Measurements from ENCODE around the gene MPV17L2.
"Not testable (repeated sequence)": the region's sequence is repeated elsewhere in the genome, so short reads cannot be mapped to it uniquely, and the experiment has no call there.

The MPV17L2 gene

DNA sequence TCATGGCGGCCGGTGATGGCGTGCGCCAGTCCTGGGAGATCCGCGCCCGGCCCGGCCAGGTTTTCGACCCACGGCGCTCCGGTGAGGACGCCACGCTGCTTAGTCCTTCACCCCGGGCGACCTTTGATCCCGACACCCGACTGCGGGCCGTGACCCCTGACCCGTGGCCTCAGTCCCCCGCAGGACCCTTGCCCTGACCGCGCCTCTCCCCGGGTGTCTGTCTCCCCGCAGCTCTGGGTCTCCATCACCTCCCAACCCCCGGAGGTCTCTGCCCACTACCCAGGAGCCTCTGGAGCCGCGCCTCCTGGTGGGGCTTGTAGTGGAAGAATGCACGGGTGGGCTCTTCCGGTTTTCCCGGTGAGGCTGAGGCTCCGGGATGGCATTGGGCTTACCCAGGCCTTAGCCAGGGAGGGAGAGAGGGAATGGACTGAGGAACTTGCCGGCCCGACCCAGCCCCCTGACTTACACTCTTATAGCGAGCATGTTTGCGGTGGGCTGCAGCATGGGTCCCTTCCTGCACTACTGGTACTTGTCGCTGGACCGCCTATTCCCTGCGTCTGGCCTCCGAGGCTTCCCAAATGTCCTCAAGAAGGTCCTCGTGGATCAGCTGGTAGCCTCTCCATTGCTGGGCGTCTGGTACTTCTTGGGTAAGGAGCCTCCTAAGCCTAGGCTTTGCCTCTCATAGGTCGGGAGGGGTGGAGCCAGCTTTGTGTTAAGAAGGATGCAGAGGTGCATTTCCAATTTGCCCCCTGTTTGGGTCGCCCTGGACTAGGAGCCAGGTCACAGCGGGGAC lies 566 bp downstream of the MPV17L2 start:
- no peak for DNase-seq

DNA sequence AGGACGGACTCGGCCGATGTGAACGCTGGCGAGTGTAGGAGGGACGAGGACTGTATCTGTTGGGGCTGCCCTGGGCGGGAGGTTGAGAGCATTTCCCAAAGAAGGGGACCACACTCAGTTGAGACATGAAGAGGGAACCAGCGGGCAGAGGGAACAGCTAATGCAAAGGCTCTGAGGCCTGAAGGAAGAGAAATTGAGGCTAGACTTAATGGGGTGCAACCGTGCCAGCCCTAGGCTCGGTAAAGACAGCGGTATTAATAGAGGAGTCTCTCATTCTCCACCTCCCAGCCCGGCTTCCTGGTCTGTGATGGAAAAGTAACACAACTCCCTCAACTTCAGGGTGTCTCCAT lies 1.1 kb downstream of the MPV17L2 start:
- no peak for DNase-seq

DNA sequence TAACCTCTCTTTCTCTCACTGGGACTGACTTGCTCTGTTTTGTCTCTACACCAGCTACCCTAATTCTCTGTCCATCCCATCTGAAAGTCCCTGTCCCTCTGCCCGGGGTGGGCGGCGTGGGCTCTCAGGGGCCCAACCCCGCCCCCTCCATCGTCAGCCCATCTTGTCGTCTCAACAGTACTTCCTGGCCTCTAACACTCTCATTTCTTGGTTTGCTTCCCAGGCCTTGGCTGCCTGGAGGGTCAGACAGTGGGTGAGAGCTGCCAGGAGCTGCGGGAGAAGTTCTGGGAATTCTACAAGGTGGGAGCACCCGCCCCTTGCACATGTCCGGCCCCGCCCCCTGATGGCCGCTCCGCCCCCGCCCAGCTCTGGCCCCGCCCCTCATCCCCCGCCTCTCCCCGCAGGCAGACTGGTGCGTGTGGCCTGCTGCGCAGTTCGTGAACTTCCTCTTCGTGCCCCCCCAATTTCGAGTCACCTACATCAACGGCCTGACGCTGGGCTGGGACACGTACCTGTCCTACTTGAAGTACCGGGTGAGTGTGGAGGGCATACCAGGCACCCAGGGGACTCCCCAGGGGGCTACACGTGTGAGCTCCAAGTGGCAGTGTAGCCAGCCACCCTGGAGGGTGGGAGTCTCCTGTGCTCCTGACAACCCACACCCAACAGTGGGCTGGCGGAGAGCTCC lies 1.7 kb downstream of the MPV17L2 start:
- DNase-seq, result no peak

DNA sequence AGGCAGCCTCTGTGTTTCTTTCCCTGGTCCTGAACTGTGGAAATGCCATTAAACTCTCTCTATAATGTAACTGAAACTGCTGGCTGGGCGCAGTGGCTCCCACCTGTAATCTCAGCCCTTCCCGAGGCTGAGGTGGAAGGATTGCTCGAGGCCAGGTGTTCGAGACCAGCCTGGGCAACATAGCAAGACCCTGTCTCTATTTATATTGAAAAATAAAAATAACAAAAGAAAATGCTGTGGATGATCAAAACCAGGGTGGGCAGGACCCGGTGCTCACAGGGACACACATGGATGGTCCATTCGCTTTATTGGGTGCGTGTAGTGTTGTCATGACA lies 3.5 kb downstream of the MPV17L2 start:
- no peak for DNase-seq

DNA sequence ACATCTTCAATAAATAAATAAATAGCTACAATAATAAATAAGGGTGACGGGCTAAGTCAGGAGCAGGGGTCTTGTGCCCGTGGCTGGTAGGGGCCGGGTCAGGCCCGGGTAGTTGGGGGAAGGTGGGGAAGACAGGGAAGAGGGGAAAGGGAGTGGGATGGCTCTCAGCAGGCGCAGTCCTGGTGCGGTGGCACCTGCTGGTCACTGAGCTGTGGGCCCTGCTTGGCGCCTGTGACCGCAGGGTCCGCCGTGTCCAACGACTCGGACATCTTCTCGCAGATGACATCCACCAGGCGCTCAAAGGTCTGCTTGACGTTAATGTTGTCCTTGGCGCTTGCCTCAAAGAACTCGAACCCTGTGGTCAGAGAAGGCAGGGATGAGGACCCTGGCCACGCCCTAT lies 4.3 kb downstream of the MPV17L2 start:
- no peak for DNase-seq

DNA sequence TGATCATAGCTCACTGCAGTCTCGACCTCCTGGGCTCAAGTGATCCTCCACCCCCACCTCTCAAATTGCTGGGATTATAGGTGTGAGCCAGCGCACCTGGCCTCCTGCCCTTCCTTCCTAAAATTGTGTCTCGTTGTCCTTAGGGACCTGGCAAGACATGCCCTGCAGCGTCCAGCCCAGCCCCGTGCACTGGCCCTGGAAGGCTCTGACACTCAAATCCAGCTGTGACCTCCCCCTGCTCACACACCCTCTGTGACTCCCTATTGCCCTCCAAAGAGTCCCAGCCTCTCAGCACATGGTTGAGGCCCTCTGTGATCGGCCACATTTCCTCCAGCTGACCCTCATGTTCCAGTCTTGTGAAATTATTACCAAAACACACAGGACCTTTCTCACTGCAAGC lies 4.9 kb downstream of the MPV17L2 start:
- no peak for DNase-seq

DNA sequence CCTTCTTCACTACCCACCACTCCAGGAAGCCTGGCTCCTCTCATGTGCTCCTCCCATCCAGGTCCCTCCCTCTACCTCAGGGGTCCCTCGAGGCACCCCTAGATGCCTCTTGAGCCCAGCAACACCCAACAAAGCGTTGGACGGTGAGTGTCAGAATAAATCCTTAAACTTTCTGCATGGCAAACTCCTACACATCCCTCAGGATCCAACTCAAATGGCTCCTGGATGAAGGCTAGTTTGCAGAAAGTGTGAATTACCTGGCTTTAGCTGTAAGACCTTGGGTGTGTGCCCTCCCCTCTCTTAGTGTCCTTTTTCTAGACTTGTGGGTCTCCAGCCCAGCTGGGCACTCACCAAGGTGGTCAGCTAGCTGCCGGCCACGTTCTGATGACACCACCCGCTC lies 5.4 kb downstream of the MPV17L2 start:
- DNase-seq, result no peak

DNA sequence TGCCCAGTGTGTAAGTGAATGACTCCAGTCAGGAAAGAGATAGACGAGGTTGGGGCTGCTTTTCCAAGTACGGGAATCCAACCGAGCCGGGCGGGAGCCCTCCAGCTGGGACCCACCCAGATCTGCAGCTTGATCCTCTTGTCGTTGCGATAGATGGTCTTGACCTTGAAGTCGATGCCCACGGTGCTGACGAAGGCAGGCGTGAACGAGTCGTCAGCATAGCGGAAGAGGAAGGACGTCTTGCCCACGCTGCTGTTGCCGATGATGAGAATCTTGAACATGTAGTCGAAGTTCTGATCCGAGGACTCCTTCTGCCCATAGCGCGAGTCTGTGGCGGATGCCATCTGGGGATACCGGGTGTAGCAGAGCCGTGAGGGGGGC lies 9.4 kb downstream of the MPV17L2 start:
- no peak for DNase-seq

DNA sequence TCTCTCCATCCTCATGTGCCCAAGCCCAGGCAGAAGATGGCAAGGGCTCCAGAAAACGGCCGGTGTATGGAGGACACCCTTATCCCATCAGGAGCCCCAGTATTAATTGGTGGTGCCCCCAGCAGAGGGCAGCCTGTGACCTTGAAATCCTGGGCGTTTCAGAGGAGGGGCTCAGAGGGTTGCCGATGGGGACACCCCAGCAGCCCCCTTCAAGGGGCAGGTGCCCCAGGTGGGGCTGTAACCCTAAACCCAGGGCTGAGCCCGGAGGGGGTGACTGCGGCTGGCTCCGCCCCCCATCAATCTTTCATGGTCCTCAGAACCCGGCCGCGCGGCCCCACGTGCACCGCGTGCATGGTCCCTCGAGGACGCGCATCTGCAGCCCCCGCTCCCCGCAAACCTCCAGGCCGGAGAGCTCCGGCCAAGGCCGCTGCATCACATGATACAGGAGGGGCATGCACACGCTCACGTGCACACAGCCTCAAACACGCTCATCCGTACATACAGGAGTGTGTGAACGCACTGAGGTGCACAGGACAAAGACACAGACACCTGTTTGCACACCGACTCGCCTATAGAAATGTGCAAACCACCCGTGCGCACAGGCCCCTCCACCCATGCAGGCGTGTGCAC lies 9.9 kb downstream of the MPV17L2 start:
- no peak for DNase-seq

DNA sequence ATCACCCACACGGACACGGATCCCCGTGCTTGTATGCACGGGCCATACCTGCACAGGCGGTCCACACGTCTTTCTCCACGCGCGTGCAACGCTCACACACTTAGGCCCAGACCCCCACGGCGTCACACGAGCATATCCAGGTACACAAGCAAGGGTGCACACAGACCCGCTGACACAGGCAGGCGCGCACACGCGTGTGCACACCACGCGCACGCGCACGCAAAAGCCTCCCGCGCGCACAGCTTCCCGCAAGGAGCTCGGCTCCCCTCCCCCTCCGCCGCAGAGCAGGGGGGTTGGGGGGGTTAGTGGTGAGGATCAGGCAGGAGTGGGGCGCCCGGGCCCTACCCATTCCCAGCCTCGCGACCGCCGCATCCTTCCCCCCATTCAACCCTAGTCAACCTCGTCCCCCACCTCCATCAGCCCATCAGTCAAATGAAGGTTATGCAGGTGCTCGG lies 10.4 kb downstream of the MPV17L2 start:
- DNase-seq, result no peak

DNA sequence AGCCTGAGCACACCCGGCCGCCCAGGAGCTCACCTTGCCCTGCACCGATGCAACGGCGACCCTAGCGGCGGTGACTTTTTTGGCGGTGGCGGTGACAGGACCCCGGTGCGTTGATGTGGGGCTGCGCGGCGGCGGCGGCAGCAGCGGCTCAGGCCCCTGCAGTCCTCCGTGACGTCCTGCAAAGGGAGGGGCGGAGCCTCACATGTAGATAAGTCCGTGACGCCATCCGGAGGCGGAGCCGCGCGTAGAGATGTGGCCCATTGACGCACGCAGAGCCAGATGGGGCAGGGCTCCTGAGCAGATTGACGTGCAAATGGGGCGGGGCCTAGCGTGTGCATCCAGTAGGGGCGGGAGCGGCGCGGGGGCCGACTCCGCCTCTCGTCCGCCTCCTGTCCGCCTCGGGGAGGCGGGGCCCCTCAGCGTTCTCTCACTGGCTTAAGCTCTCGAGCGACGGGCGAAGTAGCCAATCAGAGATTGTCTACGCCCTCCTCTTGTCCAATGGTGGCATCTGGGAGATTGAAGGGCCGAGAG lies 10.9 kb downstream of the MPV17L2 start, which contains the start of gene RAB3A:
Gene RAB3A (minus strand): TSS at position 180 of the 531 bp plus-strand sequence. CDS start 1,302 bp downstream, outside the sequence.
- peak; percentile 100 for DNase-seq

DNA sequence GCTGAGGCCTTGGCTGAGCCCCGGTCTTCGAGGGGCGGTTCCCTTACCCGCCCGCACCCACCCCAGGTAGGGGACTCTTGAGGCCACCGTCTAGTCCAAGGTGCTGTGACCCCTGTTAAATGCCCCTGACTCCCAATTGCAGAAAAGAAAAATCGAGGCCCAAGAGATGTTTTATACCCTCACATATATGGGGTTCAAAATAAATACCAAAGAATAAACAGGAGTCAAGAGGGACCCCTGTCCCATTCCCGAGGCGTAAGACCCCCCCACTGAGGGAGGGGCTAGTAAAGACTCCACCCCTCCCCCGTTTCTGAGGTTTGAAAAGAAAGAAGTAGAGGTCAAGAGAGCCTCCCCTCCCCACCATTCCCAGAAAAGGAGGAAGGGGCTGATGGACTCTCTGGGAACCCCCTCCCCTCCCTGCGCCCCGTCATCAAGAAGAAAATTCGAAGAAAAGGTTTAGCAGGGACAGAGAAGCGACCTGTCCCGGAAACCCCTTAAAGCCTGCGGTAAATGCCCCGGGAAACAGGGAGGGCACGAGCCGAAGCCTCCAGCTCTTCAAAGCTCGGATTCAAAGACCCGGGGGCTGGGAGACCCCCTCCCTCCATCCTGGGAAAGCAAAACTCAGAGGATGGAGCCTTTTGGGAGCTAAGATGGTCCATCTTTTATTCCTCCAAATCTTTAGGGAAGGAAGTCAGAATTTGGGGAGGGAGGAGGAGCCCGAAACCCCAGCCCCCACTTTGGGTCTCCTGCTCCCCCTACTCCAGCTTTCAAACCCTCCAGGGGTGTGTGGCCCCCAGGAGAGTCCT lies 11.6 kb downstream of the MPV17L2 start:
- DNase-seq, result peak; percentile 76

DNA sequence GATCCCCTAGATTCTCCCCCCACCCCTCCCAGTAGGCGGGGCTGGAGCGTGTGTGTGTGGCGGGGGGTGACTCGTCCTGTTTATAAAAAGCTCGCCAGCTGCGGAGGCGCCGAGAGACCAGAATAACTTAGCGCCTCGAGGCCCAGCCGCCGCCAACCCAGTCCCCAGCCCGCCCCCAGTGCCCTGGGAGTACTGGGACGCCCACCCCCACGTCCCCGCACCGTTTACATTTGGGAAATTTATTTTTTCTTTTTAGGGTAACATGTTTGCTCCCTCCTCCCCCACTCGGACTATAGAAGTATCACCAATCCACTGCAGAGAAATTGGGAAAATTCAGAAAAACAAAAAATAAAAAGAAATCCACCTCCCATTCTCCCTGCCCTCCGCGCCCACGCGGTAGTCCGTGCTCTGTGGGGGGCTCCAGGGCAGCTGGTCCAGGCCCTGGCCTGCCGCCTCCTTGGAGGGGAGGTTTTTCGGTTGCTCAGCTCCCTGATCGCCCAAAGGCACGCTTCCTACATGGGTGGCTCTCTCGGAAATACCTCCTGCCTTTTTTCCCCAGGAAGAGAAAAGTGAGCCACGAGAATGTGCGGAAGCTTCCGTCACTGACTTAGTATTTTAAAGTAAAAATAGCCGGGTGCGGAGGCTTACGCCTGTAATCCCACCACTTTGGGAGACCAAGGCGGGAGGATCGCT lies 12.3 kb downstream of the MPV17L2 start:
- DNase-seq, result peak; percentile 50

DNA sequence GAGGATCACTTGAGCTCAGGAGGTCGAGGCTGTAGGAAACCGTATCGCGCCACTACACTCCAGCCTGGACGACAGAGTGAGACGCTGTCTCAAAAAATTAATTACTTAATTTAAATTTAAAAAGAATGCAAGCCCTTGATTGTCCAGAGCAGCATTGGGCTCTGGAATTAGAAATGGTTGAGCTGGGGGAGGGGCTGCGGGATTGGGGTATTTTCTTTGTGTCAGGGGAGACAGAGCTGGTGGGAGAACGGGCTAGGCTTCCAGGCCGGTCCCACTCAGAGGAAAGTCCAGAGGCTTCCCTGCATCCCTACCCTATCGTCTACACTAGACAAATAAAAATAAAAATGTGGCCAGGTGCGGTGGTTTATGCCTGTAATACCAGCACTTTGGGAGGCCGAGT lies 13.0 kb downstream of the MPV17L2 start:
- no peak for DNase-seq

DNA sequence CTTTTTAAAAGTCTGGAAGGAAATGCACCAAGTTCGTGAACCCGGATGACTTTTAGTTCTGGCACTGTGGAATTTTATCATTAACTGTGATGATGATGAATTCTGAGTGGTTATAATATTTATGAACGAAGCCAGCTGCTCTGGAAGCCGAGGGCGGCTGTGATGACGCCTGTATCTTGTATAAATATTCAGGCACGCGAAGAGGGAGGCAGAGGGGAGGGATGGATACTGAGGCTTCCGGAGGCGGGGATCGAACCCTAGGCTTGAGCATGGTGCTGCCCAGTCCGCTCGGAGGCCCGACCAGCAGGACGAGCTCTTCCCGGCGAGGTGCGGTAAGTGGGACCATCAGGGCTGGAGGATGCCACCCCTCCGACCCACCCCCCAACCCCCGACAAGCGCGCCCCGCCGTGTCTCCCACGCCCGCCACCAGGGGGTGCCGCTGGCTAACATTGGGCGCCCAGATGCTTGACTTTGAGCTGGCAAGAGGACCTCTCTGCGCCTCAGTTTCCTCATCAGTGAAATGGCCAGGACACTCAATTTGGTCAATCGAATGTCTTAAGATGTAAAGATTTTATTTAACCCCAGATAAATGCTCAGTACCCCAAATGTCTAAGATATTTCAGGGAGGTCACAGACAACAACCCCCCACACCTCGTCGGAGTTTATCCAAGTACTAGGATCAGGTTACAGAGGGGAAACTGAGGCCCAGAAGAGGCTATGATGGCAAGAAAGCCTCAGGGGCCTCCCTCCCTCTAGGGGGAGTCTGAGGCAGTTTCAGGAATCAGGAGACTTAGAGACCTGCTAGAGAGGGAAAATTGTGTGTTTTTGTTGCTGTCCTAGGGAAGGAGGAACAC lies 15.3 kb downstream of the MPV17L2 start:
- peak; percentile 10 for DNase-seq

DNA sequence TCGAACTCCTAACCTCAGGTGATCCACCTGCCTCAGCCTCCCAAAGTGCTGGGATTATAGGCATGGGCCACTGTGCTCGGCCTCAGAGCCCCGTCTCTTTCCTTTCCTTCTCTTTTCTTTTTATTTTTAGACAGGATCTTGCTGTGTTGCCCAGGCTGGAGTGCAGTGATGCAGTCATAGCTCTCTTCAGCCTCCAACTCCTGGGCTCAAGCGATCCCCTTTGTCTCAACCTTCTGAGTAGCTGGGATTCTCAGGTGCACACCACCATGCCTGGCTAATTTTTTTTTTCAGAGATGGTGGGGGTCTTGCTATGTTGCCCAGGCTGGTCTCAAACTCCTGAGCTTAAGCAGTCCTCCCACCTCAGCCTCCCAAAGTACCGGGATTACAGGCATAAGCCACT lies 16.9 kb downstream of the MPV17L2 start:
- not testable (repeated sequence) for DNase-seq

DNA sequence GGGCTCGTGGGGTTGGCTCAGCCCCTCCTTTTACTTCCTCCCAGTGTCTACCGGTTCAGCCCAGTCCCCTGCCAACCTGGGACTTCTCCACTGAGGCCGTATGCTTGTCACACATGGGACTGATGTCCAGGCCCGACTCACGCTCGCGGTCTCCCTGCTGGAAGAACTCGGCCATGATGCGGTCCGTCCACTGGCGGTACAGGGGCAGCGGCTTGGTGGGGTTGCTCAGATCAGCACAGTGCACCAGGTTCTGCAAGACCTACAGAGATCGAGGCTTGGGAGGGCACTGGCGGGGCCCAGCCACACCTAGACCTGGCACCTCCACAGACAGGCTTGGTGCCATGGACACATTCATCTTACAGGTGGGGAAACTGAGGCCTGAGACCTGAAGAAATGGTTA lies 18.7 kb downstream of the MPV17L2 start:
- no peak for DNase-seq

DNA sequence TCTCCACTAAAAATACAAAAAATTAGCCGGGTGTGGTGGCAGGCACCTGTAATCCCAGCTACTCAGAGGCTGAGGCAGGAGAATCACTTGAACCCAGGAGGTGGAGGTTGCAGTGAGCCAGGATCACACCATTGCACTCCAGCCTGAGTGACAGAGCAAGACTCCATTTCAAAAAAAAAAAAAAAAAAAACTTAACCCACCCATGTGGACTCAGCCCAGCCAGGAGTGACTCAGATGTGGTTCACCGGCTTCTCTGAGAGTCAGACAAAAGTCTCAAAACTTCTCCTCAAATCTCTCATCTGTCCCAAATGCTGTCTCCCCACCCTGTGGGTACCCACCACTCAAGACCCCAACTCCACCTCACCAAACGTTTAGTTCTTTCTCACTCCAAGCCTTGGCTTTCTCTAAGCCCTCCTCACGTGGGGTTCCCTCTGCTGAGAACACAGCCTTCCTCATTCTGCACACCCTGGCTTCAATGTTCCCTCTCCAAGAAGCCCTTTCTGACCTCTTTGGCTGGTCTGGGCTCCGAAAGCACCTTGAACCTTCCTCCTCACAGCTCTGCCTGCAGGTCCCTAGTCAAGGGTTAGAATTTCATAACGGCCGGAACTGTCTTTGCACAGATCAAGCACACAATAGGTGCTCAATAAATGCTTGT lies 21.9 kb downstream of the MPV17L2 start:
- no peak for DNase-seq

DNA sequence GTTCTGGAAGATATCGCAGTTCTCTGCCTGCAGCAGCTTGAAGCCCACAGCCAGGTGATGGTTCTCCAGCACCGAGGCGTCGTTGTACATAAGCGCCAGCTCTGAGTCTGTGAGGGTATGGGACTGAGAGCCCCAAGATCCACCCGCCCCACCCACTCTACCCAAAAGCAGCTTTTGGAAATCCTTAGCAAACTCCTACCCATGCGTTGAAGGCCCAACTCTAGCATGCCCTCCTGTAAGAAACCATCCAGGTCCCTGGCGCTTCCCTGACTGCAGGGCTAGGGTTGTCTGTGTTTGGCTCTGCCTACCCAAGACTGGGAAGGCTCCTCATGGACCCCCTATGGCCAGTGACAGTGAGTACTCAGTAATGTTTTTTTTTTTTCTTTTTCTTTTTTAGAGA lies 23.8 kb downstream of the MPV17L2 start:
- DNase-seq, result no peak

DNA sequence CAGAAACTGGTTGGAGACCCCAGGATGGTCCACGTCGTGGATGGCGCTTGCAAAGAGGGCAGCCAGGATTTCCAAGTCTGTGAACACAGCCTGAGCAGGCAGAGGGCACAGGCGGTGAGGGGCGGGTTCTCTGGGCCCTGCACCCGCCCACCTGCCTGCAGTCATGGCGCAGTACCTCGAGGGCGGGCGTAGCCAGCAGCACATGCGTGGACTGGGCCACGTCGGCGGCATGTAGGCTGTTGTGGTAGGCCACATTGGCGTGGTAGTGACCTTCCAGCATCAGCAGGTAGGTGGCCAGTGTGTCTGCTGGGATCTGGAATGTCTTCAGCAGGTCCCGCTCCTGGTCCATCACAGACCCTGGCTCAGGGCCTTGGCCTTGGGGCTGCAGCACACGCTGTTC lies 25.1 kb downstream of the MPV17L2 start:
- DNase-seq, result no peak

DNA sequence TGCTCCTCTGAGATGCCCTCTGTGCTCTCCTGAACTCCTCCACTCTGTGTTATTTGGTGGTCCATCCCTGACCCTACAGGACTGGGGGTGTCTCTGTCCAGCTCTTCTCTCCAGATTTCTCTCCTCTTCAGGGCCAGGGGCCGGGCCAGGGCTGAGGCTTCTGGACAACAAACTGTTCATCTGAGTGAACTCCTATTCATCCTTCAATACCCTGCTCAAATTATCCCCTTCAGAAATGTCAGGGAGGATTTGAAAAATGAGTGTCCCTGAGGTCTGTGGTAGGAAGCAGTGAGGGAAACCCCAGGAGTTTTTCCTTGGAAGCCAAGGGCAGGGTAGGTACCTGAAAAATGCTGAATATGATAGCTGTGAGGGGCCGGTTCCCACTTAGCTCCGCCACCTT lies 25.6 kb downstream of the MPV17L2 start:
- no peak for DNase-seq

Data from DMS153 (cell line).